Measurements from ENCODE around the gene NANOG. TPM values are rescaled to one million over a fixed set of nuclear protein-coding genes. Genes with fewer than 3 reads are reported as not detected.

The NANOG gene
- polyA plus RNA-seq, 1 of the 3 experiments (the other 2 are of a cell fraction) = not detected

GRCh38 chr12:7781274-7781673 is 7.9 kb upstream of the NANOG start:
- H3K36me3 ChIP-seq (replicated peaks in 1 of 2; ENCODE audit: control insufficient read depth in 1 of 2, insufficient read depth in 2 of 2, low read length in 1 of 2) = no peaks in the 10 kb centered on the region
- no peaks in the 10 kb centered on the region for H3K9me2 ChIP-seq
- no peak overlapping the region for H3K9ac ChIP-seq
- peaks cover 26% of the 10 kb centered on the region; the same call in 1 of the 2 replicates for H3K27me3 ChIP-seq (ENCODE audit: insufficient read depth)
- no peak overlapping the region for H3K4me3 ChIP-seq (ENCODE audit: low read depth in 2 of 2, low read length in 1 of 2)
- DNase-seq = no peak
- H3F3A ChIP-seq (replicated peaks; ENCODE audit: insufficient read depth) = no peaks in the 10 kb centered on the region
- H4K20me1 ChIP-seq (ENCODE audit: insufficient read depth) = no peaks in the 10 kb centered on the region
- no peaks in the 10 kb centered on the region for H3K79me2 ChIP-seq (ENCODE audit: insufficient read depth)
- H3K4me2 ChIP-seq = no peak overlapping the region
- no peak overlapping the region for H2AFZ ChIP-seq (ENCODE audit: low read depth)
- POLR2A ChIA-PET = no interaction called here
- H3K4me1 ChIP-seq (ENCODE audit: control insufficient read depth in 1 of 2, insufficient read depth in 2 of 2, low read depth in 1 of 2, low read length in 1 of 2) = no peaks in the 10 kb centered on the region
- WGBS (ENCODE audit: low lambda C conversion rate) = 29% methylated on average over 3 of the region's 3 CpGs
- TF ChIP-seq YY1 (IDR thresholded peaks at IDR 0.05; ENCODE audit: low read depth) (no peak), GABPA (IDR thresholded peaks at IDR 0.05; ENCODE audit: low read depth) (no peak), EP300 (IDR thresholded peaks at IDR 0.05; ENCODE audit: borderline replicate concordance in 1 of 2, low read depth in 1 of 2, low read length in 1 of 2) (no peak), USF2 (IDR thresholded peaks at IDR 0.05; ENCODE audit: borderline replicate concordance, low read depth, low read length) (no peak), TEAD4 (IDR thresholded peaks at IDR 0.05; ENCODE audit: borderline replicate concordance, insufficient read depth) (no peak), MXI1 (IDR thresholded peaks at IDR 0.05; ENCODE audit: low read depth, low read length) (no peak), ELF1 (IDR thresholded peaks at IDR 0.05) (no peak), POLR2AphosphoS5 (IDR thresholded peaks at IDR 0.05; ENCODE audit: low read depth, low read length) (no peak), SMC3 (IDR thresholded peaks at IDR 0.05; ENCODE audit: low read depth, low read length) (no peak), GATA2 (CRISPR knock-in tag; IDR thresholded peaks at IDR 0.05) (no peak)
- TF ChIP-seq, protein P1, sequence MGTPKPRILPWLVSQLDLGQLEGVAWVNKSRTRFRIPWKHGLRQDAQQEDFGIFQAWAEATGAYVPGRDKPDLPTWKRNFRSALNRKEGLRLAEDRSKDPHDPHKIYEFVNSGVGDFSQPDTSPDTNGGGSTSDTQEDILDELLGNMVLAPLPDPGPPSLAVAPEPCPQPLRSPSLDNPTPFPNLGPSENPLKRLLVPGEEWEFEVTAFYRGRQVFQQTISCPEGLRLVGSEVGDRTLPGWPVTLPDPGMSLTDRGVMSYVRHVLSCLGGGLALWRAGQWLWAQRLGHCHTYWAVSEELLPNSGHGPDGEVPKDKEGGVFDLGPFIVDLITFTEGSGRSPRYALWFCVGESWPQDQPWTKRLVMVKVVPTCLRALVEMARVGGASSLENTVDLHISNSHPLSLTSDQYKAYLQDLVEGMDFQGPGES (IDR thresholded peaks at IDR 0.05; ENCODE audit: low read depth, low read length) = no peak
- TF ChIP-seq, protein P2, sequence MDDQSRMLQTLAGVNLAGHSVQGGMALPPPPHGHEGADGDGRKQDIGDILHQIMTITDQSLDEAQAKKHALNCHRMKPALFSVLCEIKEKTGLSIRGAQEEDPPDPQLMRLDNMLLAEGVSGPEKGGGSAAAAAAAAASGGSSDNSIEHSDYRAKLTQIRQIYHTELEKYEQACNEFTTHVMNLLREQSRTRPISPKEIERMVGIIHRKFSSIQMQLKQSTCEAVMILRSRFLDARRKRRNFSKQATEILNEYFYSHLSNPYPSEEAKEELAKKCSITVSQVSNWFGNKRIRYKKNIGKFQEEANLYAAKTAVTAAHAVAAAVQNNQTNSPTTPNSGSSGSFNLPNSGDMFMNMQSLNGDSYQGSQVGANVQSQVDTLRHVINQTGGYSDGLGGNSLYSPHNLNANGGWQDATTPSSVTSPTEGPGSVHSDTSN (IDR thresholded peaks at IDR 0.05) = no peak
- TF ChIP-seq, protein P3, sequence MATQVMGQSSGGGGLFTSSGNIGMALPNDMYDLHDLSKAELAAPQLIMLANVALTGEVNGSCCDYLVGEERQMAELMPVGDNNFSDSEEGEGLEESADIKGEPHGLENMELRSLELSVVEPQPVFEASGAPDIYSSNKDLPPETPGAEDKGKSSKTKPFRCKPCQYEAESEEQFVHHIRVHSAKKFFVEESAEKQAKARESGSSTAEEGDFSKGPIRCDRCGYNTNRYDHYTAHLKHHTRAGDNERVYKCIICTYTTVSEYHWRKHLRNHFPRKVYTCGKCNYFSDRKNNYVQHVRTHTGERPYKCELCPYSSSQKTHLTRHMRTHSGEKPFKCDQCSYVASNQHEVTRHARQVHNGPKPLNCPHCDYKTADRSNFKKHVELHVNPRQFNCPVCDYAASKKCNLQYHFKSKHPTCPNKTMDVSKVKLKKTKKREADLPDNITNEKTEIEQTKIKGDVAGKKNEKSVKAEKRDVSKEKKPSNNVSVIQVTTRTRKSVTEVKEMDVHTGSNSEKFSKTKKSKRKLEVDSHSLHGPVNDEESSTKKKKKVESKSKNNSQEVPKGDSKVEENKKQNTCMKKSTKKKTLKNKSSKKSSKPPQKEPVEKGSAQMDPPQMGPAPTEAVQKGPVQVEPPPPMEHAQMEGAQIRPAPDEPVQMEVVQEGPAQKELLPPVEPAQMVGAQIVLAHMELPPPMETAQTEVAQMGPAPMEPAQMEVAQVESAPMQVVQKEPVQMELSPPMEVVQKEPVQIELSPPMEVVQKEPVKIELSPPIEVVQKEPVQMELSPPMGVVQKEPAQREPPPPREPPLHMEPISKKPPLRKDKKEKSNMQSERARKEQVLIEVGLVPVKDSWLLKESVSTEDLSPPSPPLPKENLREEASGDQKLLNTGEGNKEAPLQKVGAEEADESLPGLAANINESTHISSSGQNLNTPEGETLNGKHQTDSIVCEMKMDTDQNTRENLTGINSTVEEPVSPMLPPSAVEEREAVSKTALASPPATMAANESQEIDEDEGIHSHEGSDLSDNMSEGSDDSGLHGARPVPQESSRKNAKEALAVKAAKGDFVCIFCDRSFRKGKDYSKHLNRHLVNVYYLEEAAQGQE (IDR thresholded peaks at IDR 0.05; ENCODE audit: low read depth, low read length) = no peak
- TF ChIP-seq, protein P4, sequence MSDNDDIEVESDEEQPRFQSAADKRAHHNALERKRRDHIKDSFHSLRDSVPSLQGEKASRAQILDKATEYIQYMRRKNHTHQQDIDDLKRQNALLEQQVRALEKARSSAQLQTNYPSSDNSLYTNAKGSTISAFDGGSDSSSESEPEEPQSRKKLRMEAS (IDR thresholded peaks at IDR 0.05; ENCODE audit: low read depth) = no peak
- TF ChIP-seq, protein P5, sequence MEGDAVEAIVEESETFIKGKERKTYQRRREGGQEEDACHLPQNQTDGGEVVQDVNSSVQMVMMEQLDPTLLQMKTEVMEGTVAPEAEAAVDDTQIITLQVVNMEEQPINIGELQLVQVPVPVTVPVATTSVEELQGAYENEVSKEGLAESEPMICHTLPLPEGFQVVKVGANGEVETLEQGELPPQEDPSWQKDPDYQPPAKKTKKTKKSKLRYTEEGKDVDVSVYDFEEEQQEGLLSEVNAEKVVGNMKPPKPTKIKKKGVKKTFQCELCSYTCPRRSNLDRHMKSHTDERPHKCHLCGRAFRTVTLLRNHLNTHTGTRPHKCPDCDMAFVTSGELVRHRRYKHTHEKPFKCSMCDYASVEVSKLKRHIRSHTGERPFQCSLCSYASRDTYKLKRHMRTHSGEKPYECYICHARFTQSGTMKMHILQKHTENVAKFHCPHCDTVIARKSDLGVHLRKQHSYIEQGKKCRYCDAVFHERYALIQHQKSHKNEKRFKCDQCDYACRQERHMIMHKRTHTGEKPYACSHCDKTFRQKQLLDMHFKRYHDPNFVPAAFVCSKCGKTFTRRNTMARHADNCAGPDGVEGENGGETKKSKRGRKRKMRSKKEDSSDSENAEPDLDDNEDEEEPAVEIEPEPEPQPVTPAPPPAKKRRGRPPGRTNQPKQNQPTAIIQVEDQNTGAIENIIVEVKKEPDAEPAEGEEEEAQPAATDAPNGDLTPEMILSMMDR (IDR thresholded peaks at IDR 0.05) = no peak
- no peaks in the 10 kb centered on the region for H3K9me3 ChIP-seq
- no peak overlapping the region for H3K27ac ChIP-seq (ENCODE audit: low read depth in 2 of 2, low read length in 1 of 2)
- CTCF ChIA-PET = no interaction called here
